Measurements from ENCODE around the gene TREX2. TPM values are rescaled to one million over a fixed set of nuclear protein-coding genes. Genes with fewer than 3 reads are reported as not detected.
"Not testable (repeated sequence)": the region's sequence is repeated elsewhere in the genome, so short reads cannot be mapped to it uniquely, and the experiment has no call there.

Gene TREX2
- total RNA-seq, 1 donor from 2014 or later: 1.2 TPM

GRCh38 chrX:153408221-153408721 is 37.6 kb downstream of the TREX2 start:
- no peak overlapping the region for H3K27ac ChIP-seq
- ATAC-seq (no peak), DNase-seq (no peak)
- H3K9me3 ChIP-seq: no peaks in the 10 kb centered on the region
- no peaks in the 10 kb centered on the region for H3K4me1 ChIP-seq
- TF ChIP-seq CTCF (IDR thresholded peaks at IDR 0.05): no peak
- no peak overlapping the region for H3K4me3 ChIP-seq
- intact Hi-C loops (cut with DNase I): no loop called here
- no peaks in the 10 kb centered on the region for H3K27me3 ChIP-seq
- H3K36me3 ChIP-seq: no peaks in the 10 kb centered on the region

- ATAC-seq: no peak
- H3K4me1 ChIP-seq: no peaks in the 10 kb centered on the region
- intact Hi-C loops (cut with DNase I): no loop called here
- H3K4me3 ChIP-seq: no peak overlapping the region
- H3K9me3 ChIP-seq: no peaks in the 10 kb centered on the region
- DNase-seq: no peak
- H3K27ac ChIP-seq: no peak overlapping the region
- no peaks in the 10 kb centered on the region for H3K36me3 ChIP-seq
- TF ChIP-seq CTCF (IDR thresholded peaks at IDR 0.05): no peak
- no peaks in the 10 kb centered on the region for H3K27me3 ChIP-seq
Observed at GRCh38 chrX:153407736-153408135, 38.1 kb downstream of the TREX2 start.

- TF ChIP-seq CTCF (IDR thresholded peaks at IDR 0.05): no peak
- Histone ChIP-seq H3K9me3 (no peaks in the 10 kb centered on the region), H3K27ac (no peak overlapping the region), H3K4me3 (no peak overlapping the region), H3K4me1 (no peaks in the 10 kb centered on the region), H3K27me3 (no peaks in the 10 kb centered on the region), H3K36me3 (no peaks in the 10 kb centered on the region)
- intact Hi-C loops (cut with DNase I): no loop called here
- ATAC-seq (no peak), DNase-seq (no peak)
Observed at GRCh38 chrX:153406903-153407302, 39.0 kb downstream of the TREX2 start.

- TF ChIP-seq CTCF (IDR thresholded peaks at IDR 0.05): no peak
- no peaks in the 10 kb centered on the region for H3K4me1 ChIP-seq
- DNase-seq: no peak
Observed at GRCh38 chrX:153406011-153406410, 39.8 kb downstream of the TREX2 start.

GRCh38 chrX:153405426-153405825 is 40.4 kb downstream of the TREX2 start:
- H3K36me3 ChIP-seq: no peaks in the 10 kb centered on the region
- no peaks in the 10 kb centered on the region for H3K4me1 ChIP-seq
- intact Hi-C loops (cut with DNase I): no loop called here
- no peaks in the 10 kb centered on the region for H3K9me3 ChIP-seq
- TF ChIP-seq CTCF (IDR thresholded peaks at IDR 0.05): no peak
- DNase-seq (no peak), ATAC-seq (no peak)
- H3K27me3 ChIP-seq: no peaks in the 10 kb centered on the region
- no peak overlapping the region for H3K27ac ChIP-seq
- H3K4me3 ChIP-seq: no peak overlapping the region

More at GRCh38 chrX:153406011-153406410, 39.8 kb downstream of the TREX2 start:
- Histone ChIP-seq H3K27ac (no peak overlapping the region), H3K27me3 (no peaks in the 10 kb centered on the region), H3K36me3 (no peaks in the 10 kb centered on the region), H3K9me3 (no peaks in the 10 kb centered on the region), H3K4me3 (no peak overlapping the region)
- ATAC-seq: no peak
- intact Hi-C loops (cut with DNase I): no loop called here

GRCh38 chrX:153404333-153404732 is 41.5 kb downstream of the TREX2 start:
- DNase-seq; H3K4me3 ChIP-seq; H3K9me3 ChIP-seq; ATAC-seq; H3K4me1 ChIP-seq; intact Hi-C loops (cut with DNase I); H3K27me3 ChIP-seq; H3K36me3 ChIP-seq; H3K27ac ChIP-seq: not testable (repeated sequence)

All from upper lobe of right lung (tissue), 1 donor.